Occipital lobe (tissue), 2 donors: ENCODE data around the gene CDC5L. TPM values are rescaled to one million over a fixed set of nuclear protein-coding genes. Genes with fewer than 3 reads are reported as not detected.

ENCODE experiments used
- DNase-seq: peaks from one replicate; lab custom pipeline; 2025; lab: John Stamatoyannopoulos, UW
- total RNA-seq: library from RNA; depleted of rRNA; stranded (reverse); fragments of >200 nt; gene quantifications from one replicate; pipeline ENCODE4 v1.2.3, GENCODE V29; 2014

The CDC5L gene
- total RNA-seq, 1 donor from 2014 or later, result 55.7 TPM

- DNase-seq, result no peak
Measured at GRCh38 chr6:44373787-44374186, 13.7 kb upstream of the CDC5L start.

- no peak for DNase-seq
Measured at GRCh38 chr6:44375071-44375470, 12.4 kb upstream of the CDC5L start.

- DNase-seq, result no peak
Measured at GRCh38 chr6:44377484-44377883, 10.0 kb upstream of the CDC5L start.

GRCh38 chr6:44377971-44378370 is 9.5 kb upstream of the CDC5L start:
- no peak for DNase-seq

GRCh38 chr6:44381739-44382138 is 5.8 kb upstream of the CDC5L start:
- no peak for DNase-seq

GRCh38 chr6:44386364-44386928 is 1.1 kb upstream of the CDC5L start:
- no peak for DNase-seq

- no peak for DNase-seq
Measured at GRCh38 chr6:44386929-44387345, 569 bp upstream of the CDC5L start.

GRCh38 chr6:44388135-44388487 is 605 bp downstream of the CDC5L start:
- no peak for DNase-seq

GRCh38 chr6:44388887-44389286 is 1.4 kb downstream of the CDC5L start:
- DNase-seq, result no peak

- no peak for DNase-seq
Measured at GRCh38 chr6:44390158-44390683, 2.7 kb downstream of the CDC5L start.

GRCh38 chr6:44395501-44395900 is 8.0 kb downstream of the CDC5L start:
- DNase-seq, result no peak

- DNase-seq, result no peak
Measured at GRCh38 chr6:44396968-44397367, 9.5 kb downstream of the CDC5L start.

GRCh38 chr6:44397424-44398164 is 10.1 kb downstream of the CDC5L start:
- no peak for DNase-seq

- no peak for DNase-seq
Measured at GRCh38 chr6:44399991-44400390, 12.5 kb downstream of the CDC5L start.

GRCh38 chr6:44400572-44400971 is 13.1 kb downstream of the CDC5L start:
- no peak for DNase-seq

GRCh38 chr6:44401138-44401537 is 13.6 kb downstream of the CDC5L start:
- no peak for DNase-seq

GRCh38 chr6:44404022-44404714 is 16.7 kb downstream of the CDC5L start:
- no peak for DNase-seq

GRCh38 chr6:44404715-44405099 is 17.2 kb downstream of the CDC5L start:
- DNase-seq, result no peak

- DNase-seq, result no peak
Measured at GRCh38 chr6:44407951-44408670, 20.6 kb downstream of the CDC5L start.

GRCh38 chr6:44409207-44409794 is 21.8 kb downstream of the CDC5L start:
- DNase-seq, result no peak

- DNase-seq, result no peak
Measured at GRCh38 chr6:44410363-44410762, 22.9 kb downstream of the CDC5L start.

- no peak for DNase-seq
Measured at GRCh38 chr6:44411141-44411540, 23.6 kb downstream of the CDC5L start.
